WTC11 (cell line): ENCODE results near the gene LAMP5.

Experiments used
- CBFB ChIP-seq: sonication (generic); formaldehyde crosslinking; IDR thresholded peaks from 2 replicates; pipeline ENCODE4 v1.8.1; 2022; ENCODE audit warnings: mild to moderate bottlenecking, low read depth, missing genetic modification reagents
- CREM ChIP-seq: sonication (generic); formaldehyde crosslinking; IDR thresholded peaks from 2 replicates; pipeline ENCODE4 v1.8.1; 2022; ENCODE audit warnings: mild to moderate bottlenecking, missing genetic modification reagents, moderate library complexity
- ELF4 ChIP-seq: sonication (generic); formaldehyde crosslinking; IDR thresholded peaks from 2 replicates; pipeline ENCODE4 v1.8.1; 2022; ENCODE audit warnings: low read depth, mild to moderate bottlenecking, moderate library complexity, missing genetic modification reagents
- NFYB ChIP-seq: sonication (generic); formaldehyde crosslinking; conservative IDR thresholded peaks from 2 replicates; pipeline ENCODE4 v1.8.0; 2022; ENCODE audit warnings: low read depth, missing genetic modification reagents
- NR1H2 ChIP-seq: sonication (generic); formaldehyde crosslinking; IDR thresholded peaks from 2 replicates; pipeline ENCODE4 v1.9.0; 2021; ENCODE audit warnings: mild to moderate bottlenecking, moderate library complexity, missing genetic modification reagents
- RELA ChIP-seq: sonication (generic); formaldehyde crosslinking; IDR thresholded peaks from 2 replicates; pipeline ENCODE4 v1.8.1; 2022; ENCODE audit warnings: missing genetic modification reagents, mild to moderate bottlenecking, borderline replicate concordance
- TEAD4 ChIP-seq: sonication (generic); formaldehyde crosslinking; IDR thresholded peaks from 2 replicates; pipeline ENCODE4 v1.8.0; 2022; ENCODE audit warnings: mild to moderate bottlenecking, missing genetic modification reagents
- TF ChIP-seq, protein P1 (sequence below): sonication (generic); formaldehyde crosslinking; IDR thresholded peaks from 2 replicates; pipeline ENCODE4 v1.8.1; 2023; ENCODE audit warnings: mild to moderate bottlenecking, missing genetic modification reagents
- TF ChIP-seq, protein P2 (sequence below): fragments of 200-600 bp; IDR thresholded peaks from 2 replicates; pipeline ENCODE4 v1.8.0; 2022; ENCODE audit warnings: antibody characterized with exemption
- TF ChIP-seq, protein P3 (sequence below): sonication (generic); formaldehyde crosslinking; conservative IDR thresholded peaks from 2 replicates; pipeline ENCODE4 v1.8.1; 2022; ENCODE audit warnings: mild to moderate bottlenecking, missing genetic modification reagents

DNA sequence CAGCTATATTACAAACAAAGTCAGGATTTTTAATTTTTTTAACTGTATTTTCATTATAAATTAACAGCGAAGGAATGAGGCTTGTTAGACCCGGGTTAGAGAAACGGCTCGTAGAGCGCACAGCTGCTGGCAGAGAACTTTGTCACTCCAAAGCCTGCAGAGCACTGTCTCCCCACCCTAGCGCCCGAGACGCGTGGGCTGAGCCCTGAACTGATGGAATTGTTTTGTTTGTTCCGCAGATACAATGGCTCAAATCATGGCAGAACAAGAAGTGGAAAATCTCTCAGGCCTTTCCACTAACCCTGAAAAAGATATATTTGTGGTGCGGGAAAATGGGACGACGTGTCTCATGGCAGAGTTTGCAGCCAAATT lies 810 bp downstream of the LAMP5 start:
- TF ChIP-seq, protein P1, sequence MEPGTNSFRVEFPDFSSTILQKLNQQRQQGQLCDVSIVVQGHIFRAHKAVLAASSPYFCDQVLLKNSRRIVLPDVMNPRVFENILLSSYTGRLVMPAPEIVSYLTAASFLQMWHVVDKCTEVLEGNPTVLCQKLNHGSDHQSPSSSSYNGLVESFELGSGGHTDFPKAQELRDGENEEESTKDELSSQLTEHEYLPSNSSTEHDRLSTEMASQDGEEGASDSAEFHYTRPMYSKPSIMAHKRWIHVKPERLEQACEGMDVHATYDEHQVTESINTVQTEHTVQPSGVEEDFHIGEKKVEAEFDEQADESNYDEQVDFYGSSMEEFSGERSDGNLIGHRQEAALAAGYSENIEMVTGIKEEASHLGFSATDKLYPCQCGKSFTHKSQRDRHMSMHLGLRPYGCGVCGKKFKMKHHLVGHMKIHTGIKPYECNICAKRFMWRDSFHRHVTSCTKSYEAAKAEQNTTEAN = no peak
- TF ChIP-seq, protein P2, sequence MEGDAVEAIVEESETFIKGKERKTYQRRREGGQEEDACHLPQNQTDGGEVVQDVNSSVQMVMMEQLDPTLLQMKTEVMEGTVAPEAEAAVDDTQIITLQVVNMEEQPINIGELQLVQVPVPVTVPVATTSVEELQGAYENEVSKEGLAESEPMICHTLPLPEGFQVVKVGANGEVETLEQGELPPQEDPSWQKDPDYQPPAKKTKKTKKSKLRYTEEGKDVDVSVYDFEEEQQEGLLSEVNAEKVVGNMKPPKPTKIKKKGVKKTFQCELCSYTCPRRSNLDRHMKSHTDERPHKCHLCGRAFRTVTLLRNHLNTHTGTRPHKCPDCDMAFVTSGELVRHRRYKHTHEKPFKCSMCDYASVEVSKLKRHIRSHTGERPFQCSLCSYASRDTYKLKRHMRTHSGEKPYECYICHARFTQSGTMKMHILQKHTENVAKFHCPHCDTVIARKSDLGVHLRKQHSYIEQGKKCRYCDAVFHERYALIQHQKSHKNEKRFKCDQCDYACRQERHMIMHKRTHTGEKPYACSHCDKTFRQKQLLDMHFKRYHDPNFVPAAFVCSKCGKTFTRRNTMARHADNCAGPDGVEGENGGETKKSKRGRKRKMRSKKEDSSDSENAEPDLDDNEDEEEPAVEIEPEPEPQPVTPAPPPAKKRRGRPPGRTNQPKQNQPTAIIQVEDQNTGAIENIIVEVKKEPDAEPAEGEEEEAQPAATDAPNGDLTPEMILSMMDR = no peak
- TF ChIP-seq NR1H2 (CRISPR knock-in tag) (no peak), RELA (no peak), TEAD4 (CRISPR knock-in tag) (no peak), ELF4 (CRISPR knock-in tag) (no peak), CREM (no peak), CBFB (no peak), NFYB (CRISPR knock-in tag) (no peak)
- TF ChIP-seq, protein P3, sequence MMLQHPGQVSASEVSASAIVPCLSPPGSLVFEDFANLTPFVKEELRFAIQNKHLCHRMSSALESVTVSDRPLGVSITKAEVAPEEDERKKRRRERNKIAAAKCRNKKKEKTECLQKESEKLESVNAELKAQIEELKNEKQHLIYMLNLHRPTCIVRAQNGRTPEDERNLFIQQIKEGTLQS (CRISPR knock-in tag) = no peak
